ENCODE results near the gene PIK3R5. TPM values are rescaled to one million over a fixed set of nuclear protein-coding genes. Genes with fewer than 3 reads are reported as not detected.

The PIK3R5 gene
- total RNA-seq, 1 donor from 2014 or later: not detected

GRCh38 chr17:8930649-8931048, 34.9 kb downstream of the PIK3R5 start:
- Mint-ChIP-seq H3K4me1 (ENCODE audit: low read depth) (peaks cover 4% of the 10 kb centered on the region), H3K4me3 (ENCODE audit: unreplicated experiment) (no peak overlapping the region), H3K36me3 (ENCODE audit: low read depth) (peaks cover 12% of the 10 kb centered on the region), H3K27me3 (ENCODE audit: low read depth) (peaks cover 7% of the 10 kb centered on the region), H3K27ac (ENCODE audit: unreplicated experiment) (no peak overlapping the region), H3K9me3 (ENCODE audit: low read depth) (peaks cover 35% of the 10 kb centered on the region)
- no peak for TF ChIP-seq CTCF (IDR thresholded peaks at IDR 0.05)
- no peak for DNase-seq (ENCODE audit: low spot score)

- H3K36me3 Mint-ChIP-seq (ENCODE audit: low read depth): peaks cover 12% of the 10 kb centered on the region
- H3K27ac Mint-ChIP-seq (ENCODE audit: unreplicated experiment): no peak overlapping the region
- H3K27me3 Mint-ChIP-seq (ENCODE audit: low read depth): peaks cover 7% of the 10 kb centered on the region
- H3K4me3 Mint-ChIP-seq (ENCODE audit: unreplicated experiment): no peak overlapping the region
- no peaks in the 10 kb centered on the region for H3K4me1 Mint-ChIP-seq (ENCODE audit: low read depth)
- peaks cover 35% of the 10 kb centered on the region for H3K9me3 Mint-ChIP-seq (ENCODE audit: low read depth)
- no peak for DNase-seq (ENCODE audit: low spot score)
- no peak for TF ChIP-seq CTCF (IDR thresholded peaks at IDR 0.05)
Measured at GRCh38 chr17:8928347-8928746, 37.2 kb downstream of the PIK3R5 start.

- H3K27ac Mint-ChIP-seq (ENCODE audit: unreplicated experiment): no peak overlapping the region
- H3K4me3 Mint-ChIP-seq (ENCODE audit: unreplicated experiment): no peak overlapping the region
- TF ChIP-seq CTCF (IDR thresholded peaks at IDR 0.05): no peak
- H3K27me3 Mint-ChIP-seq (ENCODE audit: low read depth): peaks cover 7% of the 10 kb centered on the region
- H3K36me3 Mint-ChIP-seq (ENCODE audit: low read depth): peaks cover 12% of the 10 kb centered on the region
- peaks cover 6% of the 10 kb centered on the region for H3K4me1 Mint-ChIP-seq (ENCODE audit: low read depth)
- peaks cover 38% of the 10 kb centered on the region for H3K9me3 Mint-ChIP-seq (ENCODE audit: low read depth)
- no peak for DNase-seq (ENCODE audit: low spot score)
Measured at GRCh38 chr17:8927395-8927794, 38.1 kb downstream of the PIK3R5 start.

GRCh38 chr17:8925808-8926207, 39.7 kb downstream of the PIK3R5 start:
- H3K4me1 Mint-ChIP-seq (ENCODE audit: low read depth): peaks cover 21% of the 10 kb centered on the region
- no peak overlapping the region for H3K4me3 Mint-ChIP-seq (ENCODE audit: unreplicated experiment)
- no peaks in the 10 kb centered on the region for H3K27me3 Mint-ChIP-seq (ENCODE audit: low read depth)
- H3K27ac Mint-ChIP-seq (ENCODE audit: unreplicated experiment): no peak overlapping the region
- H3K9me3 Mint-ChIP-seq (ENCODE audit: low read depth): peaks cover 27% of the 10 kb centered on the region
- no peak for TF ChIP-seq CTCF (IDR thresholded peaks at IDR 0.05)
- H3K36me3 Mint-ChIP-seq (ENCODE audit: low read depth): peaks cover 10% of the 10 kb centered on the region
- no peak for DNase-seq (ENCODE audit: low spot score)

- H3K36me3 Mint-ChIP-seq (ENCODE audit: low read depth): peaks cover 9% of the 10 kb centered on the region
- no peak overlapping the region for H3K4me3 Mint-ChIP-seq (ENCODE audit: unreplicated experiment)
- DNase-seq (ENCODE audit: low spot score): no peak
- H3K4me1 Mint-ChIP-seq (ENCODE audit: low read depth): peaks cover 22% of the 10 kb centered on the region
- no peak for TF ChIP-seq CTCF (IDR thresholded peaks at IDR 0.05)
- no peak overlapping the region for H3K27ac Mint-ChIP-seq (ENCODE audit: unreplicated experiment)
- H3K27me3 Mint-ChIP-seq (ENCODE audit: low read depth): no peaks in the 10 kb centered on the region
- peaks cover 26% of the 10 kb centered on the region for H3K9me3 Mint-ChIP-seq (ENCODE audit: low read depth)
Measured at GRCh38 chr17:8925141-8925540, 40.4 kb downstream of the PIK3R5 start.
